ENCODE measurements around the gene PERM1. TPM values are rescaled to one million over a fixed set of nuclear protein-coding genes. Genes with fewer than 3 reads are reported as not detected.

The PERM1 gene
- total RNA-seq, 4 donors from 2014 or later = 0.22 TPM; not detected in 3

- Histone ChIP-seq H3K4me1 (peaks cover 13 to 47% of the 10 kb centered on the region in 2 donors), H3K9me3 (no peaks in the 10 kb centered on the region), H3K36me3 (peaks cover 3 to 17% of the 10 kb centered on the region in 2 donors), H3K4me3 (replicated peaks in 1 of 3) (peak overlapping the region in 1 of 3 donors; percentile 35), H3K27me3 (peaks cover 12% of the 10 kb centered on the region), H3K27ac (peak overlapping the region in 1 of 3 donors; percentile 87)
- DNase-seq = no peak
- intact Hi-C loops (cut with DNase I) = no loop called here
- 4 to 23% methylated on average over 3 to 17 of the region's 27 CpGs for WGBS, 2 donors
- TF ChIP-seq, protein P1, sequence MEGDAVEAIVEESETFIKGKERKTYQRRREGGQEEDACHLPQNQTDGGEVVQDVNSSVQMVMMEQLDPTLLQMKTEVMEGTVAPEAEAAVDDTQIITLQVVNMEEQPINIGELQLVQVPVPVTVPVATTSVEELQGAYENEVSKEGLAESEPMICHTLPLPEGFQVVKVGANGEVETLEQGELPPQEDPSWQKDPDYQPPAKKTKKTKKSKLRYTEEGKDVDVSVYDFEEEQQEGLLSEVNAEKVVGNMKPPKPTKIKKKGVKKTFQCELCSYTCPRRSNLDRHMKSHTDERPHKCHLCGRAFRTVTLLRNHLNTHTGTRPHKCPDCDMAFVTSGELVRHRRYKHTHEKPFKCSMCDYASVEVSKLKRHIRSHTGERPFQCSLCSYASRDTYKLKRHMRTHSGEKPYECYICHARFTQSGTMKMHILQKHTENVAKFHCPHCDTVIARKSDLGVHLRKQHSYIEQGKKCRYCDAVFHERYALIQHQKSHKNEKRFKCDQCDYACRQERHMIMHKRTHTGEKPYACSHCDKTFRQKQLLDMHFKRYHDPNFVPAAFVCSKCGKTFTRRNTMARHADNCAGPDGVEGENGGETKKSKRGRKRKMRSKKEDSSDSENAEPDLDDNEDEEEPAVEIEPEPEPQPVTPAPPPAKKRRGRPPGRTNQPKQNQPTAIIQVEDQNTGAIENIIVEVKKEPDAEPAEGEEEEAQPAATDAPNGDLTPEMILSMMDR (IDR thresholded peaks at IDR 0.05) = no peak
- TF ChIP-seq POLR2A (IDR thresholded peaks at IDR 0.05) = no peak
Observed at GRCh38 chr1:942864-943533, 38.9 kb downstream of the PERM1 start.

GRCh38 chr1:942411-942821, 39.5 kb downstream of the PERM1 start:
- 5% methylated on average over 4 of the region's 48 CpGs; no CpG with 5 or more reads in 1 of the 2 donors for WGBS, 2 donors
- Histone ChIP-seq H3K4me3 (replicated peaks in 1 of 3) (peak overlapping the region in 1 of 3 donors; percentile 35), H3K27ac (peak overlapping the region in 1 of 3 donors; percentile 87), H3K4me1 (peaks cover 13 to 47% of the 10 kb centered on the region in 2 donors), H3K9me3 (no peaks in the 10 kb centered on the region), H3K27me3 (peaks cover 12% of the 10 kb centered on the region), H3K36me3 (peaks cover 0 to 11% of the 10 kb centered on the region in 2 donors)
- intact Hi-C loops (cut with DNase I) = no loop called here
- TF ChIP-seq, protein P1 (IDR thresholded peaks at IDR 0.05) = no peak
- TF ChIP-seq POLR2A (IDR thresholded peaks at IDR 0.05) = no peak
- no peak for DNase-seq

GRCh38 chr1:941588-942383, 40.1 kb downstream of the PERM1 start:
- TF ChIP-seq, protein P1 (IDR thresholded peaks at IDR 0.05) = no peak
- no peak for TF ChIP-seq POLR2A (IDR thresholded peaks at IDR 0.05)
- Histone ChIP-seq H3K9me3 (no peaks in the 10 kb centered on the region), H3K27ac (peak overlapping the region in 1 of 3 donors; percentile 87), H3K36me3 (peaks cover 0 to 5% of the 10 kb centered on the region in 2 donors), H3K4me1 (peaks cover 13 to 47% of the 10 kb centered on the region in 2 donors), H3K27me3 (peaks cover 12% of the 10 kb centered on the region), H3K4me3 (replicated peaks in 1 of 3) (peak overlapping the region in 1 of 3 donors; percentile 35)
- peak in 1 of 2 donors; percentile 47 for DNase-seq
- 0% methylated on average over 1 of the region's 98 CpGs; no CpG with 5 or more reads in 1 of the 2 donors for WGBS, 2 donors
- intact Hi-C loops (cut with DNase I) = no loop called here

GRCh38 chr1:941015-941587, 40.8 kb downstream of the PERM1 start:
- peak overlapping the region in 1 of 3 donors; percentile 35 for H3K4me3 ChIP-seq (replicated peaks in 1 of 3)
- no peaks in the 10 kb centered on the region for H3K9me3 ChIP-seq
- H3K27me3 ChIP-seq = peaks cover 12% of the 10 kb centered on the region
- intact Hi-C loops (cut with DNase I) = no loop called here
- WGBS, 2 donors = 0% methylated on average over 2 of the region's 36 CpGs; no CpG with 5 or more reads in 1 of the 2 donors
- H3K4me1 ChIP-seq = peaks cover 13 to 50% of the 10 kb centered on the region in 2 donors
- H3K27ac ChIP-seq = peak overlapping the region in 1 of 3 donors; percentile 87
- no peak for TF ChIP-seq POLR2A (IDR thresholded peaks at IDR 0.05)
- TF ChIP-seq, protein P1 (IDR thresholded peaks at IDR 0.05) = no peak
- no peak for DNase-seq
- H3K36me3 ChIP-seq = peaks cover 0 to 1% of the 10 kb centered on the region in 2 donors

Data from thyroid gland (tissue), 4 donors.